Measurements from ENCODE around the gene CAP1. TPM values are rescaled to one million over a fixed set of nuclear protein-coding genes. Genes with fewer than 3 reads are reported as not detected.

CAP1 gene
- total RNA-seq, 1 donor from 2014 or later: 378 TPM

GRCh38 chr1:40011198-40011597, 29.3 kb upstream of the CAP1 start:
- TF ChIP-seq CTCF (IDR thresholded peaks at IDR 0.05; ENCODE audit: unreplicated experiment): no peak
- Mint-ChIP-seq H3K4me1 (ENCODE audit: unreplicated experiment) (peaks cover 5% of the 10 kb centered on the region), H3K9me3 (ENCODE audit: unreplicated experiment) (no peaks in the 10 kb centered on the region), H3K36me3 (ENCODE audit: low read depth, unreplicated experiment) (no peaks in the 10 kb centered on the region), H3K4me3 (ENCODE audit: unreplicated experiment) (no peak overlapping the region), H3K27ac (ENCODE audit: unreplicated experiment) (no peak overlapping the region), H3K27me3 (ENCODE audit: unreplicated experiment) (peaks cover 2% of the 10 kb centered on the region)
- DNase-seq (ENCODE audit: low spot score): no peak

DNA sequence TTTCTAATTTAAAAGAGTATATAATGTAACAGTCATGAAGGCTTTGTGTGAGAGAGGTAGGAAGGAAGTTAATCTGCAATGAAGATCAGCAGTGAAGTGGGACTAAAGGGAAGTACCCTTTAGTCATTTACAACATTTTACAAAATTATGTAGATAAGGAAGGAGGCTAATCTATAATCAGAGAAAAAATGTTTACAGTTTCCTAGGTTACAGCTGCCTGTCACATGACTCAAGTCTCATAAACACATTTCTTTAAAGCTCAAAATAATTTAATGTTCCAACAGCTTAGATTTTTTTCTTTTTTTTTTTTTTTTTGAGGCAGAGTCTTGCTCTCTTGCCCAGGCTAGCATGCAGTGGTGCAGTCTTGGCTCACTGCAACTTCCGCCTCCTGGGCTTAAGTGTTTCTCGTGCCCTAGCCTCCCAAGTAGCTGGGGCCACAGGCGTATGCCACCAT, 26.2 kb upstream of the CAP1 start:
- Mint-ChIP-seq H3K27me3 (ENCODE audit: unreplicated experiment) (peaks cover 2% of the 10 kb centered on the region), H3K27ac (ENCODE audit: unreplicated experiment) (no peak overlapping the region), H3K4me3 (ENCODE audit: unreplicated experiment) (no peak overlapping the region), H3K36me3 (ENCODE audit: low read depth, unreplicated experiment) (no peaks in the 10 kb centered on the region), H3K9me3 (ENCODE audit: unreplicated experiment) (no peaks in the 10 kb centered on the region), H3K4me1 (ENCODE audit: unreplicated experiment) (peaks cover 5% of the 10 kb centered on the region)
- TF ChIP-seq CTCF (IDR thresholded peaks at IDR 0.05; ENCODE audit: unreplicated experiment): no peak
- no peak for DNase-seq (ENCODE audit: low spot score)

- DNase-seq (ENCODE audit: low spot score): no peak
- H3K4me3 Mint-ChIP-seq (ENCODE audit: unreplicated experiment): no peak overlapping the region
- no peaks in the 10 kb centered on the region for H3K9me3 Mint-ChIP-seq (ENCODE audit: unreplicated experiment)
- no peak for TF ChIP-seq CTCF (IDR thresholded peaks at IDR 0.05; ENCODE audit: unreplicated experiment)
- H3K27ac Mint-ChIP-seq (ENCODE audit: unreplicated experiment): no peak overlapping the region
- peaks cover 2% of the 10 kb centered on the region for H3K27me3 Mint-ChIP-seq (ENCODE audit: unreplicated experiment)
- no peaks in the 10 kb centered on the region for H3K36me3 Mint-ChIP-seq (ENCODE audit: low read depth, unreplicated experiment)
- H3K4me1 Mint-ChIP-seq (ENCODE audit: unreplicated experiment): peaks cover 5% of the 10 kb centered on the region
Measured at GRCh38 chr1:40014812-40015594, 25.5 kb upstream of the CAP1 start.

DNA sequence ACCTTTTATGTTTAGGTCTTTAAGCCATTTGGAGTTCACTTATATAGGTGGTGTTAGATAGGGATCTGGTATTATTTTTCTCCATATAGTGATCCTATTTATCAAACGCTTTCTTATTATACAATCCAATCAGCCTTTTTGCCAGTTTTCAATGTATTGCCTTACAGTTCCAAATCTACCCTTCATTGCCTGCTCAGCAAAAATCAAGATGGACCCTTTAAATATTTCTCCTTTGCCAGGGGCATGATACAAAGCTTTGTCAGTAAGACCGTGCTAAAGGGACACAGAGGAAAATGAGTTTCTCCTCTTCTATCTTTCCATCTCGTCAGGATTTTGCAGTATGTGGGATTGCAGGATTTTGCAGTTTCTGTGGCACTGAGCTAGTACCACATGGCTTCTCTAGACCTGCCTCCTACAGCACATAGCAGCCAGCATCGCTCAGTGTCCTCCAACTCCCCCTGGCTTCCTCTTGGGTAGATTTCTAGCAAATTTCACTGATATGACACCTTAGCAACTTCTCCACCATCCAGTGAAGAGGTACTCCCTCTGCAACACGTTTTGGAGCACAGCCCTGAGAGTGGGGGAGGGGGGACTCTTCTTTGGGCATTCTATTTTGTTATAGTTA, 22.5 kb upstream of the CAP1 start:
- no peak overlapping the region for H3K4me3 Mint-ChIP-seq (ENCODE audit: unreplicated experiment)
- no peak for TF ChIP-seq CTCF (IDR thresholded peaks at IDR 0.05; ENCODE audit: unreplicated experiment)
- peaks cover 2% of the 10 kb centered on the region for H3K27me3 Mint-ChIP-seq (ENCODE audit: unreplicated experiment)
- H3K9me3 Mint-ChIP-seq (ENCODE audit: unreplicated experiment): no peaks in the 10 kb centered on the region
- no peak overlapping the region for H3K27ac Mint-ChIP-seq (ENCODE audit: unreplicated experiment)
- DNase-seq (ENCODE audit: low spot score): no peak
- H3K36me3 Mint-ChIP-seq (ENCODE audit: low read depth, unreplicated experiment): no peaks in the 10 kb centered on the region
- peaks cover 5% of the 10 kb centered on the region for H3K4me1 Mint-ChIP-seq (ENCODE audit: unreplicated experiment)

All from endothelial cell (in vitro differentiated cells).